IMR-90 (cell line): ENCODE measurements around the gene ST8SIA4. TPM values are rescaled to one million over a fixed set of nuclear protein-coding genes. Genes with fewer than 3 reads are reported as not detected.

Experiments
- ATAC-seq: fragments of 200-7000 bp; cut with Tn5 transposase; 2 replicates; pipeline ENCODE4 v1.9.1; 2020; ENCODE audit warnings: low read depth, mild to moderate bottlenecking, moderate library complexity
- BruUV-seq: library from RNA; stranded (reverse); fragments of 400-500 nt; replicated peaks from 2 replicates; lab custom pipeline; 2021; lab: Mats Ljungman, UMichigan
- CTCF ChIA-PET: fragments of 300-600 bp; formaldehyde crosslinking; extraction: SDS; loops from one replicate; lab custom pipeline; 2021; ENCODE audit warnings: antibody characterized with exemption; lab: Yijun Ruan, JAX
- POLR2A ChIA-PET: fragments of 300-600 bp; sonication (Branson Sonifier 250); formaldehyde crosslinking; loops from one replicate; lab custom pipeline; 2022; ENCODE audit warnings: antibody characterized with exemption; ENCODE audit not compliant: unreplicated experiment; lab: Charles Lee
- DNase-seq: peaks from one replicate; pipeline ENCODE4 v3.0.0; 2013
- H2AFZ ChIP-seq: replicated peaks from 2 replicates; pipeline ENCODE3; 2013; ENCODE audit warnings: low read length, mild to moderate bottlenecking; ENCODE audit not compliant: poor library complexity
- H2AK5ac ChIP-seq: 2 replicates; pipeline ENCODE4 v1.6.1; 2013; ENCODE audit warnings: low read depth, low read length, inconsistent platforms
- H2AK9ac ChIP-seq: replicated peaks from 2 replicates; pipeline ENCODE3; 2013; ENCODE audit warnings: mild to moderate bottlenecking, low read depth, low read length, moderate library complexity; ENCODE audit not compliant: poor library complexity
- H2BK120ac ChIP-seq: 2 replicates; pipeline ENCODE4 v1.6.1; 2013; ENCODE audit warnings: low read depth, low read length, inconsistent platforms
- H2BK15ac ChIP-seq: 3 replicates; pipeline ENCODE4 v1.6.1; 2013; ENCODE audit warnings: low read depth, low read length, inconsistent platforms
- H2BK20ac ChIP-seq: 2 replicates; pipeline ENCODE4 v1.6.1; 2013; ENCODE audit warnings: low read depth, mild to moderate bottlenecking, inconsistent platforms, low read length, moderate library complexity
- H2BK5ac ChIP-seq: 2 replicates; pipeline ENCODE4 v1.6.1; 2013; ENCODE audit warnings: mild to moderate bottlenecking, low read depth, low read length, inconsistent platforms; ENCODE audit not compliant: poor library complexity, severe bottlenecking
- H3K14ac ChIP-seq: replicated peaks from 2 replicates; pipeline ENCODE4 v1.6.1; 2013; ENCODE audit warnings: low read depth, low read length, inconsistent platforms
- H3K18ac ChIP-seq: 2 replicates; pipeline ENCODE4 v1.6.1; 2013; ENCODE audit warnings: low read depth, low read length, control low read depth
- H3K23ac ChIP-seq: 2 replicates; pipeline ENCODE4 v1.6.1; 2013; ENCODE audit warnings: low read depth, low read length, inconsistent platforms
- H3K27ac ChIP-seq: 2 replicates; pipeline ENCODE4 v1.5.1; 2013; ENCODE audit warnings: mild to moderate bottlenecking, control low read depth, low read length; ENCODE audit not compliant: insufficient read depth
- H3K27me3 ChIP-seq: 2 replicates; pipeline ENCODE4 v1.6.1; 2013; ENCODE audit warnings: low read length; ENCODE audit not compliant: control insufficient read depth, insufficient read depth
- H3K36me3 ChIP-seq: 2 replicates; pipeline ENCODE4 v1.6.1; 2013; ENCODE audit warnings: low read length, mixed read lengths; ENCODE audit not compliant: control insufficient read depth, insufficient read depth
- H3K4ac ChIP-seq: 2 replicates; pipeline ENCODE4 v1.6.1; 2013; ENCODE audit warnings: low read depth, low read length, inconsistent platforms
- H3K4me1 ChIP-seq: 2 replicates; pipeline ENCODE4 v1.6.1; 2013; ENCODE audit warnings: low read length, mixed read lengths; ENCODE audit not compliant: control insufficient read depth, insufficient read depth
- H3K4me2 ChIP-seq: 2 replicates; pipeline ENCODE4 v1.6.1; 2013; ENCODE audit warnings: low read depth, mild to moderate bottlenecking, control low read depth, low read length, moderate library complexity
- H3K4me3 ChIP-seq: 2 replicates; pipeline ENCODE4 v1.5.1; 2013; ENCODE audit warnings: low read depth, mild to moderate bottlenecking, control low read depth, low read length, moderate library complexity; ENCODE audit not compliant: insufficient read depth
- H3K56ac ChIP-seq: 2 replicates; pipeline ENCODE4 v1.6.1; 2013; ENCODE audit warnings: low read length, inconsistent platforms; ENCODE audit not compliant: insufficient read depth; ENCODE audit errors: extremely low read depth
- H3K79me1 ChIP-seq, 2 experiments: 2 replicates each; pipeline ENCODE4 v1.6.1; 2013; ENCODE audit warnings: low read length in 2 of 2, inconsistent platforms in 1 of 2, low read depth in 1 of 2
- H3K9ac ChIP-seq: 2 replicates; pipeline ENCODE4 v1.6.1; 2013; ENCODE audit warnings: low read depth, low read length, control low read depth
- H3K9me1 ChIP-seq: 2 replicates; pipeline ENCODE4 v1.6.1; 2013; ENCODE audit warnings: low read length, inconsistent platforms; ENCODE audit not compliant: insufficient read depth
- H3K9me3 ChIP-seq: 2 replicates; pipeline ENCODE4 v1.6.1; 2013; ENCODE audit warnings: low read length; ENCODE audit not compliant: control insufficient read depth, insufficient read depth
- H4K20me1 ChIP-seq: 2 replicates; pipeline ENCODE4 v1.6.1; 2013; ENCODE audit warnings: low read length, inconsistent platforms; ENCODE audit not compliant: insufficient read depth
- H4K5ac ChIP-seq: 2 replicates; pipeline ENCODE4 v1.6.1; 2013; ENCODE audit warnings: mild to moderate bottlenecking, low read depth, low read length, control low read depth
- H4K8ac ChIP-seq, 2 experiments: 2 replicates each; pipeline ENCODE4 v1.6.1; 2013; ENCODE audit warnings: low read depth in 2 of 2, low read length in 2 of 2, control low read depth in 1 of 2, inconsistent platforms in 1 of 2
- H4K91ac ChIP-seq: 2 replicates; pipeline ENCODE4 v1.6.1; 2013; ENCODE audit warnings: low read depth, low read length, inconsistent platforms; ENCODE audit not compliant: insufficient read depth
- CEBPB ChIP-seq: IDR thresholded peaks from 2 replicates; pipeline ENCODE4 v1.6.1; 2012; ENCODE audit warnings: low read depth, low read length, improper control_type of control experiment
- FOS ChIP-seq: fragments of 150-350 bp; IDR thresholded peaks from 2 replicates; pipeline ENCODE4 v1.6.1; 2016; ENCODE audit warnings: low read depth, low read length
- MAFK ChIP-seq: IDR thresholded peaks from 2 replicates; pipeline ENCODE4 v1.6.1; 2012; ENCODE audit warnings: low read depth, low read length, improper control_type of control experiment
- MXI1 ChIP-seq: IDR thresholded peaks from 2 replicates; pipeline ENCODE4 v1.6.1; 2012; ENCODE audit warnings: low read depth, mild to moderate bottlenecking, low read length, moderate library complexity, borderline replicate concordance
- NFE2L2 ChIP-seq: fragments of 150-350 bp; IDR thresholded peaks from 2 replicates; pipeline ENCODE4 v1.6.1; 2016; ENCODE audit warnings: low read depth, mild to moderate bottlenecking, low read length
- POLR2A ChIP-seq: IDR thresholded peaks from 2 replicates; pipeline ENCODE4 v1.6.1; 2012; ENCODE audit warnings: mild to moderate bottlenecking, low read depth, low read length
- RCOR1 ChIP-seq: IDR thresholded peaks from 2 replicates; pipeline ENCODE4 v1.6.1; 2012; ENCODE audit warnings: mild to moderate bottlenecking, low read length, improper control_type of control experiment; ENCODE audit not compliant: insufficient replicate concordance
- RFX5 ChIP-seq: IDR thresholded peaks from 2 replicates; pipeline ENCODE4 v1.8.0; 2012; ENCODE audit warnings: low read depth, mild to moderate bottlenecking, low read length, moderate library complexity
- SMC3 ChIP-seq: fragments of 150-350 bp; IDR thresholded peaks from 2 replicates; pipeline ENCODE4 v1.6.1; 2016; ENCODE audit warnings: low read depth, mild to moderate bottlenecking, antibody characterized with exemption, low read length, moderate library complexity
- WGBS, 2 experiments: methylation state at CpG; one replicate each; pipeline versions ENCODE4 v1.1.5 to v1.1.7; 2013; ENCODE audit warnings: missing lambda C conversion rate in 2 of 2; ENCODE audit not compliant: insufficient read length in 1 of 2; ENCODE audit errors: extremely low coverage in 2 of 2; 5-methylcytosine and 5-hydroxymethylcytosine counted together
- dilution Hi-C: fragments of 300-500 bp; cut with HindIII; formaldehyde crosslinking; loops from one replicate; pipeline ENCODE4 v1.14.3; 2018; ENCODE audit warnings: low sequenced_read_pairs; ENCODE audit not compliant: unreplicated experiment
- in situ Hi-C: fragments of 300-500 bp; cut with MboI; formaldehyde crosslinking; loops from 3 replicates; pipeline ENCODE4 v1.14.3; 2019; ENCODE audit warnings: low sequenced_read_pairs, inconsistent platforms, mixed read lengths
- intact Hi-C: fragments of 100-400 bp; cut with micrococcal nuclease; formaldehyde crosslinking; loops from 2 replicates; pipeline ENCODE4 v1.10.0; 2022
- polyA plus RNA-seq, 3 experiments: library from polyadenylated mRNA; depleted of rRNA; stranded (reverse); fragments of >200 nt; gene quantifications; 2 replicates each; pipeline ENCODE4 v1.2.3, GENCODE V29; 2012; ENCODE audit warnings: low replicate concordance in 1 of 3
- total RNA-seq: library from RNA; depleted of rRNA; stranded (reverse); fragments of >200 nt; gene quantifications from 2 replicates; pipeline ENCODE4 v1.2.3, GENCODE V29; 2012
- TF ChIP-seq, protein P1 (sequence below): fragments of 150-350 bp; IDR thresholded peaks from 2 replicates; pipeline ENCODE4 v1.6.1; 2017; ENCODE audit warnings: mild to moderate bottlenecking, antibody characterized with exemption, low read length, low read depth

ST8SIA4 gene
- total and polyA plus RNA-seq, 2 of the 4 experiments (the other 2 are of a cell fraction): 0.02 to 0.18 TPM

DNA sequence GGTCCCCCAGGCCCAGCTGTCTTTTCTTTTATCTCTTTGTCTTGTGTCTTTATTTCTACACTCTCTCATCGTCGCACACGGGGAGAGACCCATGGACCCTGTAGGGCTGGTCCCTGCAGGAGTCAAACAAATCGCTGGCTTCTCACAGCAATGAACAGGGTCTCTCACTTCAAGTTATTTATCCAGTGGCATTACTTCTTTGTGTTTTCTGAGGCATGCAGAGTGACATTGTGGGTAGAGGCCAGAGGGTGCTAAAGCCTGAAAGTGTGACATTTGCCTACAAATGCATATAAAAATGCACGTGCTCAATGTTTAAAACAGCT, 127.6 kb downstream of the ST8SIA4 start:
- Histone ChIP-seq H3K4me3 (no peak overlapping the region), H3K27ac (no peak overlapping the region), H3K9me3 (no peaks in the 10 kb centered on the region), H3K36me3 (no peaks in the 10 kb centered on the region), H2AFZ (no peak overlapping the region), H3K18ac (no peak overlapping the region), H4K91ac (no peak overlapping the region), H4K20me1 (no peaks in the 10 kb centered on the region), H2AK9ac (no peak overlapping the region), H2BK15ac (no peak overlapping the region), H3K4ac (no peak overlapping the region), H2BK20ac (0 out of 2 replicates have a peak overlapping the region, but pooled peaks have one; percentile 8), H3K4me1 (peaks cover 4% of the 10 kb centered on the region; the same call in 1 of the 2 replicates), H3K27me3 (no peaks in the 10 kb centered on the region), H3K79me1 (no peaks in the 10 kb centered on the region), H3K4me2 (no peak overlapping the region), H4K8ac (no peak overlapping the region), H2AK5ac (no peak overlapping the region), H3K56ac (no peak overlapping the region), H3K14ac (no peak overlapping the region), H2BK120ac (no peak overlapping the region), H3K9ac (no peak overlapping the region), H2BK5ac (no peak overlapping the region), H3K9me1 (no peaks in the 10 kb centered on the region), H4K5ac (no peak overlapping the region), H3K23ac (no peak overlapping the region)
- in situ Hi-C loops (no loop called here), dilution Hi-C loops (no loop called here), intact Hi-C loops (no loop called here)
- no peak for TF ChIP-seq CEBPB
- TF ChIP-seq RCOR1: no peak
- TF ChIP-seq RFX5: no peak
- TF ChIP-seq NFE2L2: no peak
- TF ChIP-seq, protein P1, sequence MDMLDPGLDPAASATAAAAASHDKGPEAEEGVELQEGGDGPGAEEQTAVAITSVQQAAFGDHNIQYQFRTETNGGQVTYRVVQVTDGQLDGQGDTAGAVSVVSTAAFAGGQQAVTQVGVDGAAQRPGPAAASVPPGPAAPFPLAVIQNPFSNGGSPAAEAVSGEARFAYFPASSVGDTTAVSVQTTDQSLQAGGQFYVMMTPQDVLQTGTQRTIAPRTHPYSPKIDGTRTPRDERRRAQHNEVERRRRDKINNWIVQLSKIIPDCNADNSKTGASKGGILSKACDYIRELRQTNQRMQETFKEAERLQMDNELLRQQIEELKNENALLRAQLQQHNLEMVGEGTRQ: no peak
- no peak for TF ChIP-seq FOS
- TF ChIP-seq POLR2A: no peak
- no peak for TF ChIP-seq MXI1
- no peak for TF ChIP-seq SMC3
- TF ChIP-seq MAFK: no peak
- ChIA-PET POLR2A (no interaction called here), CTCF (no interaction called here)
- BruUV-seq: no TSS peak
- ATAC-seq: no peak
- no CpG with 5 or more reads among the region's 5 CpGs for WGBS, 2 experiments
- no peak for DNase-seq
